ENCODE measurements around the gene BICDL1.

BICDL1 gene

GRCh38 chr12:120085920-120086645 lies 97.0 kb downstream of the BICDL1 start:
- no peak for DNase-seq

DNA sequence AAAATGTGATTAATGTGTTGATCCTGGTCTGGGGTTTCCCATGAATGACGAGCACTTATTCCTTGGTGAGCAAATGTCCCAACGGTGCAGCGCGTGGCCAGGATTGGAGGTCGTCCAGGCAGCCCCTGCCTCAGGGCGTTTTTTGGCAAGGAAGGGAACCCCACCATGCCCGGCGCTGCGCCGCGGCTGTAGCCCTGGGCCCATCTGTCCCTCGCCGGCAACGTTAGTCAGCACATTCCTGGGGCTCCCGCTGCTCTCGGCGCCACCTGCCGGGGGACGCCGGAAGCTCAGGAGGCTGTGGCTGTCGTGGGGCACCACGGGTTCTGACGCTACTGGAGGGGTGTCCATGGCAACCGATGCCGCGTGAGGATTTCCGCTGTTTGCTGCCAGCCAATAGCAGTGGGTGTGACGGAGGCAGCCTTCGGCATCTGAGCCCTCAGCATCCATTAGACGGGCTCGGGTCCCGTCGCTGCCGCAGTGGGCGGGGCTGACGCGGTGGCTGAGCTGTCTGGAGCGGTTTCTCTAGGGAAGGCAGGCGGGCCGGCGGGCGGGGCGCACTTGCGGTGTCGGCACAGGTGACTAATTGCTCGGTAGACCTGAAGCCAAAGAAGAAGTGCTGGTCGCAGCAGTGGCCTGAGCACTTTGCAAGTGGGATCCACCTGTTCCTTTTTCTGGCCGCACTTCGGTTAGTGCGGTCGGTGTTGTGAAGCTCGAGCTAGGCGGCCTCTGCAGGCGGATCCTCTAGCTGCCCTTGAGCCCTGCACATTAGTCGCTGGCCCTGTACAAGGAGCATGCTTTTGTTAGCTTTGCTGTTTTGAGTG lies 98.0 kb downstream of the BICDL1 start:
- DNase-seq, result peak; percentile 97 to 98 (median 98)

- DNase-seq, result no peak
Measured at GRCh38 chr12:120089105-120089504, 100.1 kb downstream of the BICDL1 start.

- DNase-seq, result no peak
Measured at GRCh38 chr12:120089796-120090195, 100.8 kb downstream of the BICDL1 start.

- no peak for DNase-seq
Measured at GRCh38 chr12:120090206-120090605, 101.2 kb downstream of the BICDL1 start.

DNA sequence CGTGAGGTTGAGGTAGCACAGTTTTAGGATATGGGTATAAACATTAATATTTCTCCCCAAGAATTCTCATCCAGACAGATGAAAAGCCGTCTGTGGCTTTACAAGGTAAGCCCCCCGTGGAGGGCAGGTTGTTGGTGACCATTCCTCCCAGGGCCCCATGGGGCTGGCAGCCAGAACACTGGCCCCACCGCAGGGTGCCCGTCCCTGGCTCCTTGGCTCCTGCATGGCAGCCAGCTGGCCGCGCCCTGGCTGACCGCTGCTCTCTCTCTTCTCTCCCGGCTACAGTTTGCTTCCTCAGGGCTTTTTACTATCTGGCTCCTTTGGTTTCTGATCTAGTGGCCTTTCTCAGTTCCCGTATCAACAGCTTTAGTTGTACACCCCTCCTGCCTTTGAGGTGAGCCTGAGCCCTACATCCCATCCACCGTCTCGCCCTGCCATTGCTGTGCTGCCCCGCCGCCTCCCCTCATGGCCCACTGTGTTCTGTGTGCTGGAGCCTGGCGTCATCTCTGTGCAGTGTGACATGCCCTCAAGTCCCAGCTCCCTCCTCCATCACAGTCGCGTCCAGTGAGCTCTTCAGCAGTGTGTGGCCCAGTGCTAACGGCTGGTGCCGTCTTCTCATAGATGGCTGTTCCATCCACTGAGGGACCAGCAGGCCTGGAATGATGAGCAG lies 101.7 kb downstream of the BICDL1 start:
- DNase-seq, result no peak

DNA sequence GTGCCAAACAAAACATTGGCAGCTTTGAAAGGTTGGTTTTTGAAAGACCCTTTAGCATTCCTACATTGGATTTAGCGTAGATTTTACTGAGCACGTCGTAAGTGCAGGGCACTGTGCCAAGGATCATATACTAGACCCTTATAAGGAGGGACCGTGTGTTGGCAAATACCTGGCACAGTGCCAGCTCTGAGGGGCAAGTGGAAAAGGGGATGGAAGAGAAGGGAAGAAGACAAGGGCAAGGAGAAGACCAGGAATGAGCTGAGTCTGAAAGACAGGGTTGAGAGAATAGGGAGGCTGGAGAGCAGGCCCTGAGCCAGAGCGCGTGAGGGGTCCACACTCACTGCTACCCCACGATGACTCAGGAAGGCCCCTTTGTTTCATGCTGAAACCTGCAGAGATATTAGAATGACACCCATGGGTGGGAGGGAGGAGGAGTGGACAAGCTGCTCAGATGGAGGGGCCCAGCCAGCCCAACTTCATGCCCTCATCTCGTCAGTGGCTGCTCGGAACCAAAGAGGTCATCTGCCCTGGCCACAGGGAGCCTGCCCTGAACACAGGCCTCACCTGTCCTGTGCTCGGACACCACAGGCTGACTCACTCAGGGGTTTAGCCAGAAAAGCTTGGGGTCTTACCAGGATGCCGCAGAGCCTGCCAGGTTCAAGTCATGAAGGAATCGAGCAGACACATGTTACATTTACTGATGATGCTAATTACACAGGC lies 102.5 kb downstream of the BICDL1 start:
- no peak for DNase-seq

DNA sequence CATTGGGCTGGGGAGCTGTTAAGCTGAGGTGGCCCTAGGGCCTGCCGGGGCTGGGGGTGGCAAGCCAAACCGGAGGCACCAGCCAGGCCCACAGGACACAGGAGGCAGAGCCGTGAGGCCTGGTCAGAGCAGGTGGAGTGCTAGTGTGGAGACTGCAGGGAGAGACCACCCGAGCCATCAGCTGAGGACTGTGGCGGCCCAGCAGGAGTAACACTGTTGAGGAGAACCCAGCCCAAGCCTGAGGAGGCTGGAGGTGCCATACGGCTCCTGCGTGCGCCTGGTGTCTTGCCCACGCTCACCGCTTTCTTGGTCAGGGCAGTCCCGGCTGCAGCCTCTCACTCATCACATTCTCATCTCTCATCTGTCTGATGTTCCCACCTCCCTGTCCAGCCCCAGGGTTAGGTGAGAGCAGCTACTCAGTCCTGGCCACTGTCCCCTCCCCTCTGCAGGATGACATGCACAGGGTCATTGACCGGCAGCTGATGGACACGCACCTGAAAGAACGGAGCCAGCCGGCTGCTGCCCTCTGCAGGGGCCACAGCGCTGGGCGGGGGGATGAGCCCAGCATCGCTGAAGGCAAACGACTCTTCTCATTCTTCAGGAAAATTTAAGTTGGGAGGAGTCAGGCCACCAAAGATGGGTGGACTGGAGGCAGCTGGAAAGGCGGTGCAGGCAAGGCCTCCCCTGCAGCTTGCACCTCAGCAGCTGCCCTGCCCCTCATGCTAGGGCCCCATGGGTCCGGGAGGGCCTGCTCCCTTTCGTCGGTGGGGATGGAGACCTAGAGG lies 103.7 kb downstream of the BICDL1 start:
- DNase-seq, result no peak

DNA sequence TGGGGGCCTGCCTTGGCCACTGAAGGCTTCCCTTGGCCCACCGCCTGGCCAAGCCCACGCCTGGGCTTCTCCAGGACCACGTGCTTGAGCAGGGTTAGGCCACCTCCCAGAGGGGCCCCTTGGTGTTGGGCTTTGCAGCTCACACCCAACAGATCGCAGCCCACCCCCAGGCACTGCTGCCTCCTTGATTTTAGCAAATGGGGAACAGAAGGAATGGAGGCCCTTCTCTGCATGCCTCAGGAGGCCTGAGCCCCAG lies 104.2 kb downstream of the BICDL1 start:
- no peak for DNase-seq

GRCh38 chr12:120093592-120094355 lies 104.7 kb downstream of the BICDL1 start:
- no peak for DNase-seq

- no peak for DNase-seq
Measured at GRCh38 chr12:120094485-120094884, 105.4 kb downstream of the BICDL1 start.

GRCh38 chr12:120095331-120095730 lies 106.3 kb downstream of the BICDL1 start:
- DNase-seq, result no peak

DNA sequence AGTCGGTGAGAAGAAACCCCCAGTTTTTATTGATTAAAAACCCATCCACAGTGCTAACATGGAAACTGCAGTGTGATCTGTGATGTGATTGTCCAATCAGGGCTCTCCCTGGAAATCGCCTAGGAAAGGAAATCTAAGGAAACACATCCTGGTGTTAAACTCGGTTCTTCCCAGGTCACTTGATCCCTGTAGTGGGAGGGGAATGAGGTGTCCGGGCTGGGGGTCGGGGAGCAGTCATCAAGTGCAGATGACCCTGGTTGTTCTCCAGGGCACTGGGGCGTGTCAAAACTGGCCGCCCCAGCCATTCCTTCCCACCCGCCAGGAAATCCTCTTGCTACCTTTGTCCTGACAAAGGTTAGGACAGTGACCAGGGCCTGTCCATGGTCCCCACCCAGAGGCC lies 106.7 kb downstream of the BICDL1 start:
- no peak for DNase-seq

DNA sequence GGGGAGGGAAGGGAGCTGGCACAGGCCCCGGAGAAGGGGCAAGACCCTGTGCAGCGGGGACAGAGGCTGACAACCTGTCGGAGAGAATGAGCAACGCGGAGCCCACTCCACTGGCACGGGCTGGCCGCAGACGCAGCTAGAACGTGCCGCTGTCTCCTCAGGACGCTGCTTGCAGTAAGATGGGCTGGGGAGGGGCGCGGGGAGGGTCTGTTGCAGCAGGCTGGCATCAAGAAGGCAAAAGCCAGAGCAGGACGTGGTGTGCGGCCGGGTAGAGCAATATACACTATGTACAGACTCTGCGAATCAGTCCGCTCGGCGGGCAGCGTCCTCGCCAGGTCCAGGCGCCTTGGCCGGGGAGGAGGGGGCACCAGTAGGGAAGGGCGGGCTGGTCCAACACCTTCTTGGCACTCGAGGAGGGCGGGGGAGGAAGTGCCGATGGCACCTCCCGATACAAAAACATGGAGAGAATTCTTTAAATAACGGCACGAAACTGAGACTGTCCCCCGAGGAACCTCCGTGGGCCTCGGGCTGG lies 107.7 kb downstream of the BICDL1 start:
- DNase-seq, result no peak

- DNase-seq, result no peak
Measured at GRCh38 chr12:120098756-120099470, 109.9 kb downstream of the BICDL1 start.

DNA sequence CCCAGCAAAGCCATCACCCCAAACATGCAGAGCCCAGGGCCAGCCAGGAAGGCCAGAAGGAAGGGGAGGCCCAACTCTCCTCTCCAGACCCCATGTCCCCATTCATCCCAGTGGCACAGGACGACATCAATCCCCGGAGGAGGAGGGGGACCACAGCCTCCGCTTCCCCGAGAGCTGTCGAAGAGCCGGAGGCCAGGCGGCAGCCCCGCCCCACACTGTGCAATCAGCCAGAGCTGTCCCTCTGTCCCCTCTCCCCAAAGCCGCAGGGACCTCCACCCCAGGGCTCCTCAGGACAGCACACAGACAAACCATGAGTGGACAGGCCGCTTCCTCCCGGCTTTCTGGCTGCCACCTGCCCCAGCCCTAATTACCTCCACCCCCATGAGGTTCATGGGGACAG lies 110.7 kb downstream of the BICDL1 start:
- DNase-seq, result no peak

- DNase-seq, result no peak
Measured at GRCh38 chr12:120100630-120101029, 111.6 kb downstream of the BICDL1 start.

DNA sequence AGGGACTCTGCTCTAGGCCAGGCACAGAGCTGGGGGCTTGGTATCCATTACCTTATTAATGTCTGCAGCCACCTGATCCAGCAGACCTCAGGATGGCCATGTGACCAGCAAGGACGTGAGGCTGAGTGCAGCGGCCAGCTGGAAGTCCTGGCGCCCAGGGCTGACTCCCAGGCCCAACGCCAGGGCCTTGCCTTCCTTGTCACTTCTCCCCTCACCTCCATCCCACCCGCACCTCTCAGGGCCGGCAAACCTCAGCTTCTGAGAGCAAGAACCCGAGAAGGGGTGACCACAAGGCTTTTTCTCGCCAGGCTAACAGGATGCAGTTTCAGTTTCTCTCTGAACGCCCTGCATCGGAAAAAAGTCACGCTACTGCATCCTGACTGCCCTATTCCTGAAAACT lies 112.1 kb downstream of the BICDL1 start:
- no peak for DNase-seq

GRCh38 chr12:120101617-120102016 lies 112.6 kb downstream of the BICDL1 start:
- DNase-seq, result no peak

DNA sequence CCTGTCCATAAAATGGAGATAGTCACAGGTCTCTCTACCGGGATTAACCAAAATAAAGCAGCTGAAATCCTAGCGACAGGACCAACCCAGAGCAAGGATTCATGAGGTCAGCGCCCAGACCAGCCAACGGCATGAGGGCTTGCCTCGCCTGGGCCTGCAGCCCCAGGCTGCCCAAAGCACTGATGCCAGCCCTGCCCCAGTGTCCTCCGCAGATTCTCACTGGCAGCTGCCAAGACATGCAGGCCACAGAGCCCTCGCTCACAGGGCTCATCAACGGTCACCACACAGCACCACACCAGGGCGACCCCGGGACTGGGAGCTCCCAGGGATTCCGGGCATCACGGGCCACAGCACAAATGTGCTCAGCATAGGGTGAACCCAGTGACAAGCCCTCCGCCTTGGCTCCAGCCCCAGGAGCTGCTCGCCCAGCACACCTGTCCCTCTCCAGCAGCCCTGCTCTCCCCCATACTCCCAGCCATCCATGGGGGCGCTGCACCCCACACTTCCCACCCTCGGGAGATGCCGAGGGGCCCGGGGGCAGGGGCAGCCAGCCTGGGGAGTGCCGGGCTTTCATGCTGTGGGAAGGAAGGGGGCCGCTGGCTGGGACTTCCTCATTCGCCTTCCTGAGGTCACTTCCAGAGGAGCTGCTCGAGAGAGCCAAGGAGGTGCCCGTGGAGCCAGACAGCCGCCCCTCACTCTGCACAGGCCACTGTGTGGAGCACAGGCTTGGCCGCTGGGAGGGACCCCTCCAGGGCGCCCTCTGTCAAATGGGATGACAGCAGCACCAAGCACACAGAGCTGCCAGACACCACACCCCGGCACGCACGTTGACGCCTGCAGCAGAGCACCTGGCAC lies 113.4 kb downstream of the BICDL1 start:
- peak; percentile 55 to 72 (median 59) for DNase-seq

All from suppressor macrophage treated with lipopolysaccharide for 1 hour (primary cell).